Neuronal stem cell (in vitro differentiated cells): Measurements from ENCODE around the gene ATG5.

ENCODE experiments used
- DNase-seq: peaks from one replicate; pipeline ENCODE4 v3.0.0-alpha.2; 2013; ENCODE audit warnings: low spot score
- H2AFZ ChIP-seq: one replicate; pipeline ENCODE4 v1.6.1; 2013; ENCODE audit warnings: mild to moderate bottlenecking, low read length, inconsistent platforms
- H2AK5ac ChIP-seq: 2 replicates; pipeline ENCODE4 v1.6.1; 2013; ENCODE audit warnings: low read depth, mild to moderate bottlenecking, inconsistent platforms, low read length, moderate library complexity, mixed read lengths
- H2BK120ac ChIP-seq: 2 replicates; pipeline ENCODE4 v1.6.1; 2013; ENCODE audit warnings: low read depth, mild to moderate bottlenecking, inconsistent platforms, low read length, moderate library complexity, mixed read lengths
- H2BK12ac ChIP-seq: one replicate; pipeline ENCODE4 v1.6.1; 2013; ENCODE audit warnings: low read length, inconsistent platforms
- H2BK15ac ChIP-seq: 2 replicates; pipeline ENCODE4 v1.6.1; 2013; ENCODE audit warnings: mild to moderate bottlenecking, low read length, inconsistent platforms, mixed read lengths
- H2BK5ac ChIP-seq: one replicate; pipeline ENCODE4 v1.6.1; 2013; ENCODE audit warnings: inconsistent platforms, mild to moderate bottlenecking, low read length, moderate library complexity
- H3K14ac ChIP-seq: one replicate; pipeline ENCODE4 v1.6.1; 2013; ENCODE audit warnings: low read length, inconsistent platforms
- H3K18ac ChIP-seq: 2 replicates; pipeline ENCODE4 v1.6.1; 2013; ENCODE audit warnings: low read length, inconsistent platforms
- H3K23ac ChIP-seq: 2 replicates; pipeline ENCODE4 v1.6.1; 2013; ENCODE audit warnings: low read depth, mild to moderate bottlenecking, mixed read lengths, low read length, inconsistent platforms; ENCODE audit not compliant: poor library complexity
- H3K27ac ChIP-seq: replicated peaks from 3 replicates; pipeline ENCODE4 v1.5.1; 2013; ENCODE audit warnings: low read length, inconsistent platforms
- H3K27me3 ChIP-seq, 3 experiments: 2 replicates each; pipeline ENCODE4 v1.6.1; 2013; ENCODE audit warnings: low read length in 3 of 3, mild to moderate bottlenecking in 2 of 3, inconsistent platforms in 1 of 3, low read depth in 1 of 3, mixed read lengths in 1 of 3, moderate library complexity in 1 of 3; ENCODE audit not compliant: control insufficient read depth in 3 of 3, insufficient read depth in 3 of 3
- H3K36me3 ChIP-seq, 2 donors: replicated peaks in 1 of 2; 2 replicates each; pipeline ENCODE4 v1.6.1; 2013; ENCODE audit warnings: low read length in 2 of 2; ENCODE audit not compliant: control insufficient read depth in 2 of 2, insufficient read depth in 2 of 2
- H3K4ac ChIP-seq: 2 replicates; pipeline ENCODE4 v1.6.1; 2013; ENCODE audit warnings: inconsistent platforms, mild to moderate bottlenecking, low read length, moderate library complexity
- H3K4me1 ChIP-seq, 2 donors: 1 replicate in 1 of 2; 2 replicates in 1 of 2; pipeline ENCODE4 v1.6.1; 2013; ENCODE audit warnings: low read length in 2 of 2, low read depth in 1 of 2; ENCODE audit not compliant: control insufficient read depth in 2 of 2, insufficient read depth in 1 of 2
- H3K4me2 ChIP-seq: one replicate; pipeline ENCODE4 v1.6.1; 2013; ENCODE audit warnings: mild to moderate bottlenecking, low read length, inconsistent platforms; ENCODE audit not compliant: insufficient read depth, poor library complexity, severe bottlenecking
- H3K4me3 ChIP-seq, 2 donors: 2 replicates each; pipeline ENCODE4 v1.5.1; 2013; ENCODE audit warnings: low read length in 2 of 2, mild to moderate bottlenecking in 2 of 2, inconsistent platforms in 1 of 2, moderate library complexity in 1 of 2
- H3K79me1 ChIP-seq: one replicate; pipeline ENCODE4 v1.6.1; 2013; ENCODE audit warnings: low read depth, mild to moderate bottlenecking, inconsistent platforms, low read length, moderate library complexity
- H3K9ac ChIP-seq: one replicate; pipeline ENCODE4 v1.6.1; 2013; ENCODE audit warnings: mild to moderate bottlenecking, low read depth, low read length, inconsistent platforms; ENCODE audit not compliant: poor library complexity
- H3K9me3 ChIP-seq, 2 donors: replicated peaks in 1 of 2; 2 replicates each; pipeline versions ENCODE3 to v1.6.1; 2013; ENCODE audit warnings: low read length in 2 of 2, mild to moderate bottlenecking in 2 of 2, inconsistent platforms in 1 of 2, low read depth in 1 of 2, mixed read lengths in 1 of 2, moderate library complexity in 1 of 2; ENCODE audit not compliant: control insufficient read depth in 2 of 2, insufficient read depth in 1 of 2
- H4K8ac ChIP-seq: one replicate; pipeline ENCODE4 v1.6.1; 2013; ENCODE audit warnings: low read depth, mild to moderate bottlenecking, inconsistent platforms, low read length, moderate library complexity
- H4K91ac ChIP-seq: one replicate; pipeline ENCODE4 v1.6.1; 2013; ENCODE audit warnings: low read length, low read depth, mild to moderate bottlenecking, inconsistent platforms; ENCODE audit not compliant: poor library complexity
- WGBS, 2 donors: extraction: QIAGEN DNeasy Blood & Tissue Kit; methylation state at CpG; one replicate each; pipeline ENCODE4 v1.1.7; 2013; ENCODE audit warnings: missing lambda C conversion rate in 2 of 2, mixed read lengths in 1 of 2; ENCODE audit not compliant: insufficient read length in 2 of 2, insufficient replicate concordance in 1 of 2; ENCODE audit errors: extremely low coverage in 2 of 2; 5-methylcytosine and 5-hydroxymethylcytosine counted together

ATG5 gene

DNA sequence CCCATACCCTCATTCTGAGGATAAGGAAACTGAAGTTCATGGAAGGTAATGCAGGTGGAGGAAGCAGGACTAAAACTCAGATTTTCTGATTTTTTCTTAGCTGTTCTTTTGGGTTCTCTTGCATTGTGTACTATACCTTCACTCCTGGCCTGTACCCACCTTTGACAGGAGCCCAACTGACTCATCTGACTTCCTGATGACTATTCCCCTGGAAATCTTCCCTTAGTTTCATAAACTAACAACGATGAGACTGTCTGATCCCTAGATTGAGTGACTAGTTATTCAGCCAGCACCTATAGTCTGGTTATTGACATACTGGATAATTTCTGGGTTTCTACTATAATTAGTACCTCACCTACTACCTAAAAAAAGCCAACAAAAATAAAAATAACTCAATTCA, 45.1 kb upstream of the ATG5 start:
- Histone ChIP-seq H2BK12ac (no peak overlapping the region), H2AFZ (no peak overlapping the region), H3K4me3 (no peak overlapping the region), H3K9me3 (no peaks in the 10 kb centered on the region), H3K27me3 (peaks cover 0 to 18% (median 0%) of the 10 kb centered on the region in 3 experiments), H3K9ac (peak overlapping the region; percentile 32), H3K27ac (no peak overlapping the region), H2AK5ac (no peak overlapping the region), H2BK5ac (no peak overlapping the region), H3K79me1 (no peaks in the 10 kb centered on the region), H4K8ac (no peak overlapping the region), H3K4ac (no peak overlapping the region), H4K91ac (no peak overlapping the region), H3K23ac (no peak overlapping the region), H3K14ac (no peak overlapping the region), H3K4me1 (no peaks in the 10 kb centered on the region), H3K36me3 (no peaks in the 10 kb centered on the region), H2BK120ac (no peak overlapping the region), H2BK15ac (no peak overlapping the region), H3K4me2 (no peak overlapping the region), H3K18ac (no peak overlapping the region)
- no peak for DNase-seq
- no CpG with 5 or more reads among the region's 1 CpG for WGBS, 2 donors

GRCh38 chr6:106369739-106370138, 44.2 kb upstream of the ATG5 start:
- Histone ChIP-seq H2BK12ac (no peak overlapping the region), H3K14ac (no peak overlapping the region), H3K9me3 (no peaks in the 10 kb centered on the region), H2AFZ (no peak overlapping the region), H2BK15ac (no peak overlapping the region), H4K91ac (no peak overlapping the region), H3K4me1 (no peaks in the 10 kb centered on the region), H3K4me3 (no peak overlapping the region), H3K4me2 (no peak overlapping the region), H3K9ac (no peak overlapping the region), H3K18ac (no peak overlapping the region), H3K79me1 (no peaks in the 10 kb centered on the region), H2BK120ac (no peak overlapping the region), H3K36me3 (no peaks in the 10 kb centered on the region), H3K4ac (no peak overlapping the region), H2AK5ac (no peak overlapping the region), H3K27ac (no peak overlapping the region), H4K8ac (no peak overlapping the region), H2BK5ac (no peak overlapping the region), H3K27me3 (peaks cover 0 to 15% (median 0%) of the 10 kb centered on the region in 3 experiments), H3K23ac (no peak overlapping the region)
- no peak for DNase-seq
- no CpG with 5 or more reads among the region's 2 CpGs for WGBS, 2 donors

- no peak overlapping the region for H3K23ac ChIP-seq
- H2BK12ac ChIP-seq: no peak overlapping the region
- no peak overlapping the region for H2BK15ac ChIP-seq
- no peak overlapping the region for H3K27ac ChIP-seq
- peaks cover 12 to 33% (median 18%) of the 10 kb centered on the region in 3 experiments for H3K27me3 ChIP-seq
- no CpG with 5 or more reads among the region's 3 CpGs for WGBS, 2 donors
- no peak overlapping the region for H3K18ac ChIP-seq
- no peak overlapping the region for H2AK5ac ChIP-seq
- H3K4me2 ChIP-seq: no peak overlapping the region
- H3K4me3 ChIP-seq: no peak overlapping the region
- H2BK5ac ChIP-seq: no peak overlapping the region
- no peak overlapping the region for H2BK120ac ChIP-seq
- H4K8ac ChIP-seq: no peak overlapping the region
- H3K79me1 ChIP-seq: no peaks in the 10 kb centered on the region
- no peak overlapping the region for H3K4ac ChIP-seq
- H3K14ac ChIP-seq: no peak overlapping the region
- H4K91ac ChIP-seq: no peak overlapping the region
- no peak overlapping the region for H3K9ac ChIP-seq
- no peaks in the 10 kb centered on the region for H3K36me3 ChIP-seq
- H3K4me1 ChIP-seq: peaks cover 4 to 8% of the 10 kb centered on the region in 2 donors
- no peak overlapping the region for H2AFZ ChIP-seq
- no peaks in the 10 kb centered on the region for H3K9me3 ChIP-seq
- DNase-seq: no peak
Measured at GRCh38 chr6:106363401-106364138, 38.0 kb upstream of the ATG5 start.

DNA sequence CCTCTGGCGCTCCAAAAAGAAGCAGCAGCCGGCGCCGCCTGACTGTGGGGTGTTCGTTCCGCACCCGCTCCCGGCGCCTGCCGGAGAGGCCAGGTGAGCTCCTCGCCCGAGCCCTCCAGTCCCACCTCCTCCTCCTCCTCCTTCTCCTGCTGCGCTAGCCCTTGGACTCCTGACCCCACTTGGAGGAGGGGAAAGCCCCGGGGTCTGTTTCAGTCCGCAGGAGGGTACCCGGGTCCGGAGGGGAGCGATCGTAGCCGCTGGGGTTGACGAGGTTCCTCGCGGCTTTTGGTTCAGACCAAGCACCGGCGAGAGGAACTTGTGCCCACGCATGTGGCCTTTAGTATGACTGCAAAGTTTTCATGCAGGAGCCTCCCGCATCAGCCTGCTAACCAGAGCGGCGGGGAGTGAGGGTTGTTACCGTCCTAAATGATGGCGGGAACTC, 35.5 kb upstream of the ATG5 start:
- Histone ChIP-seq H2BK12ac (no peak overlapping the region), H3K4me3 (peak overlapping the region in 1 of 2 donors; percentile 83), H3K27me3 (peaks cover 12 to 48% (median 18%) of the 10 kb centered on the region in 3 experiments), H3K4ac (no peak overlapping the region), H3K9ac (no peak overlapping the region), H3K36me3 (no peaks in the 10 kb centered on the region), H2BK5ac (no peak overlapping the region), H2BK120ac (no peak overlapping the region), H3K14ac (peak overlapping the region; percentile 31), H4K8ac (no peak overlapping the region), H3K18ac (no peak overlapping the region), H2BK15ac (peak overlapping the region; percentile 17), H3K27ac (no peak overlapping the region), H4K91ac (no peak overlapping the region), H2AFZ (peak overlapping the region; percentile 85), H3K79me1 (no peaks in the 10 kb centered on the region), H3K4me2 (peak overlapping the region; percentile 97), H3K4me1 (peaks cover 4 to 8% of the 10 kb centered on the region in 2 donors), H3K9me3 (no peaks in the 10 kb centered on the region), H2AK5ac (no peak overlapping the region), H3K23ac (no peak overlapping the region)
- WGBS, 2 donors: no CpG with 5 or more reads among the region's 31 CpGs
- peak; percentile 6 for DNase-seq
